Measurements from ENCODE around the gene PGGHG.
"Not testable (repeated sequence)": the region's sequence is repeated elsewhere in the genome, so short reads cannot be mapped to it uniquely, and the experiment has no call there.

Gene PGGHG

GRCh38 chr11:285021-285893, 3.7 kb upstream of the PGGHG start:
- H3K79me2 ChIP-seq (ENCODE audit: insufficient read depth, low read length) = peaks cover 5% of the 10 kb centered on the region; the same call in 1 of the 2 replicates
- no peaks in the 10 kb centered on the region for H3K9me3 ChIP-seq (ENCODE audit: insufficient read depth, low read length, severe bottlenecking)
- no peak overlapping the region for H2AFZ ChIP-seq (ENCODE audit: low read depth, low read length)
- DNase-seq = no peak
- TF ChIP-seq CTCF (IDR thresholded peaks at IDR 0.05; ENCODE audit: borderline replicate concordance, extremely low read depth, low read length, poor library complexity, severe bottlenecking) (no peak), EZH2 (IDR thresholded peaks at IDR 0.05; ENCODE audit: borderline replicate concordance, low read depth, low read length, severe bottlenecking) (no peak)
- H3K27me3 ChIP-seq (ENCODE audit: insufficient read depth, low read length, poor library complexity) = peaks cover 9% of the 10 kb centered on the region
- no peak overlapping the region for H3K4me2 ChIP-seq (ENCODE audit: insufficient read depth, low read length)
- H4K20me1 ChIP-seq (ENCODE audit: insufficient read depth, low read length) = no peaks in the 10 kb centered on the region
- H3K27ac ChIP-seq (ENCODE audit: low read length) = no peak overlapping the region
- H3K4me1 ChIP-seq (ENCODE audit: insufficient read depth, low read length) = peaks cover 26% of the 10 kb centered on the region
- H3K4me3 ChIP-seq (ENCODE audit: low read depth in 1 of 2, low read length in 2 of 2) = no peak overlapping the region
- no peak overlapping the region for H3K9ac ChIP-seq (ENCODE audit: low read depth, low read length)
- ATAC-seq (ENCODE audit: insufficient read depth, low read depth) = no peak
- no peaks in the 10 kb centered on the region for H3K36me3 ChIP-seq (ENCODE audit: insufficient read depth, low read length)

GRCh38 chr11:285894-286220, 3.1 kb upstream of the PGGHG start:
- TF ChIP-seq CTCF (IDR thresholded peaks at IDR 0.05; ENCODE audit: borderline replicate concordance, extremely low read depth, low read length, poor library complexity, severe bottlenecking) = no peak
- no peak for TF ChIP-seq EZH2 (IDR thresholded peaks at IDR 0.05; ENCODE audit: borderline replicate concordance, low read depth, low read length, severe bottlenecking)
- no peak for DNase-seq
- H3K4me3 ChIP-seq (ENCODE audit: low read depth in 1 of 2, low read length in 2 of 2) = no peak overlapping the region
- no peak for ATAC-seq (ENCODE audit: insufficient read depth, low read depth)
- H3K27ac ChIP-seq (ENCODE audit: low read length) = no peak overlapping the region
- peaks cover 9% of the 10 kb centered on the region for H3K27me3 ChIP-seq (ENCODE audit: insufficient read depth, low read length, poor library complexity)
- H3K79me2 ChIP-seq (ENCODE audit: insufficient read depth, low read length) = peaks cover 5% of the 10 kb centered on the region; the same call in 1 of the 2 replicates
- H3K9me3 ChIP-seq (ENCODE audit: insufficient read depth, low read length, severe bottlenecking) = no peaks in the 10 kb centered on the region
- H3K36me3 ChIP-seq (ENCODE audit: insufficient read depth, low read length) = peaks cover under 1% of the 10 kb centered on the region; the same call in 1 of the 2 replicates
- peaks cover 32% of the 10 kb centered on the region for H3K4me1 ChIP-seq (ENCODE audit: insufficient read depth, low read length)
- H4K20me1 ChIP-seq (ENCODE audit: insufficient read depth, low read length) = no peaks in the 10 kb centered on the region
- H3K9ac ChIP-seq (ENCODE audit: low read depth, low read length) = no peak overlapping the region
- no peak overlapping the region for H3K4me2 ChIP-seq (ENCODE audit: insufficient read depth, low read length)
- H2AFZ ChIP-seq (ENCODE audit: low read depth, low read length) = no peak overlapping the region

GRCh38 chr11:286977-287820, 1.7 kb upstream of the PGGHG start:
- not testable (repeated sequence) for ATAC-seq (ENCODE audit: insufficient read depth, low read depth); H4K20me1 ChIP-seq (ENCODE audit: insufficient read depth, low read length); DNase-seq; H3K9me3 ChIP-seq (ENCODE audit: insufficient read depth, low read length, severe bottlenecking); H3K79me2 ChIP-seq (ENCODE audit: insufficient read depth, low read length); H3K27me3 ChIP-seq (ENCODE audit: insufficient read depth, low read length, poor library complexity)
- Histone ChIP-seq H3K4me2 (ENCODE audit: insufficient read depth, low read length) (peak overlapping the region; percentile 86), H3K4me1 (ENCODE audit: insufficient read depth, low read length) (peaks cover 42% of the 10 kb centered on the region), H3K4me3 (ENCODE audit: low read depth in 1 of 2, low read length in 2 of 2) (peak overlapping the region in 1 of 2 experiments; percentile 73; a peak in 3 of 4 replicates), H3K27ac (ENCODE audit: low read length) (peak overlapping the region; percentile 54), H3K9ac (ENCODE audit: low read depth, low read length) (peak overlapping the region; percentile 76), H3K36me3 (ENCODE audit: insufficient read depth, low read length) (peaks cover 12% of the 10 kb centered on the region; the same call in 1 of the 2 replicates), H2AFZ (ENCODE audit: low read depth, low read length) (peak overlapping the region; percentile 78; the same call in 1 of the 2 replicates)
